Measurements from ENCODE around the gene SMARCA4.

SMARCA4 gene

DNA sequence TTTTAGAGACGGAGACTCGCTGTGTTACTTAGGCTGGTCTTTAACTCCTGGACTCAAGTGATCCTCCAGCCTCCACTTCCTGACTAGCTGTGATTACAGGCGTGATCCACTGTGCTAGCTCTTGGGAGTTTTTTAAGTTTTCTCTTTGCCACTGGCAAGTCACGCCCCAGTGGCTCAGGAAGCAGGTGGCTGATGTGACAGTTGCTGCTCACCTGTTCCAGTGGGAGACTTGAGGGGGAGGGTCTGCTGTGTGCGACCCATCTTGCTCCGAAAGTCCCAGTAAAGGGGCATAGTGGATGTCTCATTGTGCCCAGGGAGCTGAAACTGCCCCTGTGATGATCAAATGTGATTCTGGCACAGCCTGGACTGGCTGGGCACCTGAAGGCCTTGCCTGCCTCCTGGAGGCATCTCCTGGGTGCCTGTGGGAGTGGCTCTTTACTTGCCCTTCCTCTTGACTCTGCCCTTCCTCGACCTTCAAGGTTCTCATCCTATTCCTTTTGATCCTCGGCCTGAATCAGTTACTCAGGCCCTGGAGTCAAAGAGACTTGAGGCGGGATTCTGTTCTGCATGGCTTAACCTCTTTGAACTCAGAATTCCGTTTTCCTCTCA lies 7.8 kb downstream of the SMARCA4 start:
- TF ChIP-seq, protein P1, sequence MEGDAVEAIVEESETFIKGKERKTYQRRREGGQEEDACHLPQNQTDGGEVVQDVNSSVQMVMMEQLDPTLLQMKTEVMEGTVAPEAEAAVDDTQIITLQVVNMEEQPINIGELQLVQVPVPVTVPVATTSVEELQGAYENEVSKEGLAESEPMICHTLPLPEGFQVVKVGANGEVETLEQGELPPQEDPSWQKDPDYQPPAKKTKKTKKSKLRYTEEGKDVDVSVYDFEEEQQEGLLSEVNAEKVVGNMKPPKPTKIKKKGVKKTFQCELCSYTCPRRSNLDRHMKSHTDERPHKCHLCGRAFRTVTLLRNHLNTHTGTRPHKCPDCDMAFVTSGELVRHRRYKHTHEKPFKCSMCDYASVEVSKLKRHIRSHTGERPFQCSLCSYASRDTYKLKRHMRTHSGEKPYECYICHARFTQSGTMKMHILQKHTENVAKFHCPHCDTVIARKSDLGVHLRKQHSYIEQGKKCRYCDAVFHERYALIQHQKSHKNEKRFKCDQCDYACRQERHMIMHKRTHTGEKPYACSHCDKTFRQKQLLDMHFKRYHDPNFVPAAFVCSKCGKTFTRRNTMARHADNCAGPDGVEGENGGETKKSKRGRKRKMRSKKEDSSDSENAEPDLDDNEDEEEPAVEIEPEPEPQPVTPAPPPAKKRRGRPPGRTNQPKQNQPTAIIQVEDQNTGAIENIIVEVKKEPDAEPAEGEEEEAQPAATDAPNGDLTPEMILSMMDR (IDR thresholded peaks at IDR 0.05; ENCODE audit: low read depth, low read length) = no peak
- no peak overlapping the region for H3K4me3 ChIP-seq (replicated peaks in 1 of 2; ENCODE audit: low read depth in 2 of 2, low read length in 2 of 2)
- no peak for DNase-seq (ENCODE audit: low read depth in 2 of 2)

DNA sequence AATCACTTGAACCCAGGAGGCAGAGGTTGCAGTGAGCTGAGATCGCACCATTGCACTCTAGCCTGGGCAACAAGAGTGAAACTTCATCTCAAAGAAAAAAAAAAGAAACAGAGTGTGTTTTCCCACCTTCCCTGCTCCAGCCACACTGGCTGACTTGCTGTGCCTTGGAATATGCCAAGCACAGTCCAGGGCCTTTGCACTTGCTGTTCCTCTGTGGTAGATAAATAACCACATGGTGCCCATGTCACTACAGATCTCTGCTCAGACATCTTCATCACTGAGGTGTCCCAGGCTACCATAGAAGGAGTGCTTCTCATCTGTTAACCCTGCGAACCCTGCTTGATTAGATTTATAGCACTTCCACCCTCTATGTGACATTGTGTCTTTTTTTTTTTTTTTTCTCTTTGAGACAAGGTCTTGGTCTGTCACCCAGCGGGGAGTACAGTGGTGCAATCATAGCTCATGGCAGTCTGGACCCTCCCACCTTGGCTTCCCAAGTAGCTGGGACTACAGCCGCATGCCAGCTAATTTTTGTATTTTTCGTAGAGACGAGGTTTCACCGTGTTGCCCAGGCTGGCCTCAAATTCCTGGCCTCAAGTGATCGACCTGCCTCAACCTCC lies 10.4 kb downstream of the SMARCA4 start:
- DNase-seq (ENCODE audit: low read depth in 2 of 2) = no peak
- TF ChIP-seq, protein P1 (IDR thresholded peaks at IDR 0.05; ENCODE audit: low read depth, low read length) = no peak
- H3K4me3 ChIP-seq (replicated peaks in 1 of 2; ENCODE audit: low read depth in 2 of 2, low read length in 2 of 2) = no peak overlapping the region

DNA sequence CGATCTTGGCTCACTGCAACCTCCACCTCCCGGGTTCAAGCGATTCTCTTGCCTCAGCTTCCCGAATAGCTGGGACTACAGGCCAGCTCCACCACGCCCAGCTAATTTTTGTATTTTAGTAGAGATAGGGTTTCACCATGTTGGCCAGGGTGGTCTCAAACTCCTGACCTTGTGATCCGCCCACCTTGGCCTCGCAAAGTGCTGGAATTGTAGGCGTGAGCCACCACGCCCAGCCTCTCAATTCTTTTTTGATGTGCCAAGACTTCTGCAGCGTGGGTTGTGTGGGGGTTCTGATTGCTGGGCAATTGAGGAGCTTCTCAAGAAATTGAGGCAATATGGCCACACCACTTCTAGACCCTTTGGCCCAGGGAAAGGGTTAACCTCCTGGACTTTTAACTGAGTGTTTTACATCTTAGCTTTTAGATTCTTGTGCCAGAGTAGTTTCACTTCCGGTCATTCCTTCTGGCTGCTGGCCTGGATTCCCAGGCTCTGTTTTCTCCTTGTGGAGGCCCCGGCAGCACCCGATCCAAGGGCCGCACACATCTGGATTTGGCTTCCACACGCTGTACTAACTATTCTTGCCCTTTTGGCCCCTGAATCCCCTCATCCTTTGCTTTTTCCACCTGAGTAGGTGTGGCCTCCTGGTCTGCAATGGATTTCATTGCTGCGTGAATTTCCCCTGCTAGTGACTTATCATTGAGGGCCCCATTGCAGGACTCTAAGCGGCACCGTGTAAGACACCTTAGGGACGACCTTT lies 14.7 kb downstream of the SMARCA4 start:
- TF ChIP-seq, protein P1 (IDR thresholded peaks at IDR 0.05; ENCODE audit: low read depth, low read length) = no peak
- no peak overlapping the region for H3K4me3 ChIP-seq (replicated peaks in 1 of 2; ENCODE audit: low read depth in 2 of 2, low read length in 2 of 2)
- peak; percentile 62 to 85 for DNase-seq (ENCODE audit: low read depth in 2 of 2)

DNA sequence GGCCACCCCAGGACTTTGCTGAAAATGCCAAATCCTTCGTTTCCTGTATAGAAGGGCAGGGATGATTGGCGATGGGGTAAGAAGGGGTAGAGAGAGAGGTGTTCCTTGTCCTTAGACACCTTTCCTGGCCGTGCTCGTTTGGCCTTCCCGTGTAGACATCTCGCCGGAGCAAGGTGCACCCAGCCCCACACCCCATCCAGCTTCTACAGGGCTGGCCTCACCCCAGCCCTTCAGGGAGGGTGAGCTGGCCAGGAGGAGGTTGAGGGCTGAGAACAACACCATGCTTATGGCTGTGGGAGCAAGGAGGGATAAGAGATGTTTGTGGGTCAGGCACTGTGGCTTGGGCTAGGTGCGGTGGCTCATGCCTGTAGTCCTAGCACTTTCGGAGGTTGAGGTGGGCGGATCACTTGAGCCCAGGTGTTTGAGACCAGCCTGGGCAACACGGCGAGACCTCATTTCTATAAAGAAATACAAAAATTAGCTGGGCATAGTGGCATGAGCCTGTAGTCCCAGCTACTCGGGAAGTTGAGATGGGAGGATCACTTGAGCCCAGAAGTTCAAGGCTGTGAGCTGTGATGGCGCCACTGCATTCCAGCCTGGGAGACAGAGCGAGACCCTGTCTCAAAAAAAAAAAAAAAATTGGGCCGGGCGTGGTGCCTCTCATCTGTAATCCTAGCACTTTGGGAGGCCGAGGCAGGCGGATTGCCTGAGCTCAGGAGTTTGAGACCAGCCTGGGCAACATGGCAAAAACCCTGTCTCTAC lies 15.5 kb downstream of the SMARCA4 start:
- DNase-seq (ENCODE audit: low read depth in 2 of 2) = no peak
- TF ChIP-seq, protein P1 (IDR thresholded peaks at IDR 0.05; ENCODE audit: low read depth, low read length) = no peak
- H3K4me3 ChIP-seq (replicated peaks in 1 of 2; ENCODE audit: low read depth in 2 of 2, low read length in 2 of 2) = no peak overlapping the region

DNA sequence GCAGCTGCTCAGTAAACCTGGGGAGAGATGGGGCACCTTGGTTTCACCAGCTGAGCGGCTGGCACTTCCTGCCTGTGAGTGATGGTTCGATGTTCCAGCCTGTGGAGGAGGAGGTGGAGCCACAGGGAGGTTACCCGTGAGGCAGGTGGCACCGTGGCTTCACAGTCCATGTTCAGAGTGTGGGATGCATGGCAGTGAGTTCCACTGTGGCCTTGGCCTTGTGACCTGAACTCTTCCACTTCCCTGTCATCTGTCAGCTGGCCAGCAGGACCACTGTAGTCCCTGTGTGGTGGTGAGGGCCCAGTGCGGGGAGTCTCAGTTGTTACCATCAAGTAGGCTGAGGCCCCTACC lies 16.9 kb downstream of the SMARCA4 start:
- DNase-seq (ENCODE audit: low read depth in 2 of 2) = no peak
- no peak overlapping the region for H3K4me3 ChIP-seq (replicated peaks in 1 of 2; ENCODE audit: low read depth in 2 of 2, low read length in 2 of 2)
- TF ChIP-seq, protein P1 (IDR thresholded peaks at IDR 0.05; ENCODE audit: low read depth, low read length) = no peak

DNA sequence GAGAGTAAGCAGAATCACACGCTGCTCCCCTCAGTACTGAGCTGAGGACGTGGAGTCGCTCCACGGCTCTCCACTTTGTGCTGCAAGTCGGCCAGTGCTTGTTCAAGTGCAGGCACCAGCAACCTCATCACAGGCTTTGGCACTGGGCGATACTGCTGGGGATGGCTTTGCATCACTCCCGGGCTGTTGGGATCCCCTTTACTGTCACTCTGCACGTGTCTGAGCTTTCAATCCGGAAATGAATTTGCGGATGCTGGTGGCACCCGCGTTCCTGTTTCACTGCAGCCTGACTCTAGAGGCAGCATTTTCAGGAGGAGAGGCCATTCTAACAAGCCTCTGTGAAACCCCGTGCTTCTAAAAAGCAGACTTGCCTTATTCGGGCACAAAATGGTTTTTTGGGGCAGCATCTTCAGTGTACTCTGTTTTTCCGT lies 19.1 kb downstream of the SMARCA4 start:
- TF ChIP-seq, protein P1 (IDR thresholded peaks at IDR 0.05; ENCODE audit: low read depth, low read length) = no peak
- no peak for DNase-seq (ENCODE audit: low read depth in 2 of 2)
- H3K4me3 ChIP-seq (replicated peaks in 1 of 2; ENCODE audit: low read depth in 2 of 2, low read length in 2 of 2) = no peak overlapping the region

Data from cardiac fibroblast (primary cell).